HEK293 (cell line): ENCODE data around the gene ADSS1.

Experiments used
- CTCF ChIA-PET: fragments of 350-600 bp; formaldehyde crosslinking; extraction: SDS; loops from one replicate; lab custom pipeline; 2021; ENCODE audit warnings: antibody characterized with exemption; lab: Yijun Ruan, JAX
- POLR2A ChIA-PET: fragments of 300-600 bp; formaldehyde crosslinking; extraction: SDS; loops from one replicate; lab custom pipeline; 2020; ENCODE audit warnings: antibody characterized with exemption, inconsistent platforms; lab: Yijun Ruan, JAX
- H3K27ac ChIP-seq: fragments of 200-500 bp; sonication (Bioruptor generic); 2 replicates; pipeline ENCODE4 v1.5.1; 2014; ENCODE audit warnings: low read depth, low read length, control low read depth, inconsistent platforms; ENCODE audit errors: extremely low read depth
- H3K36me3 ChIP-seq, 2 experiments: fragments of 200-500 bp in 1 of 2; sonication (Bioruptor generic) in 1 of 2; 1 replicate in 1 of 2; 2 replicates in 1 of 2; pipeline ENCODE4 v1.5.1; 2014 to 2017; ENCODE audit warnings: inconsistent platforms in 2 of 2, low read length in 2 of 2; ENCODE audit not compliant: control insufficient read depth in 2 of 2, insufficient read depth in 1 of 2
- H3K4me1 ChIP-seq: fragments of 200-500 bp; sonication (Bioruptor generic); 2 replicates; pipeline ENCODE4 v1.5.1; 2014; ENCODE audit warnings: mild to moderate bottlenecking, low read length, inconsistent platforms; ENCODE audit not compliant: control insufficient read depth, insufficient read depth
- H3K4me3 ChIP-seq: 2 replicates; pipeline ENCODE4 v1.5.1; 2011; ENCODE audit warnings: low read depth, mild to moderate bottlenecking, control low read depth, low read length, moderate library complexity
- H3K9me3 ChIP-seq: fragments of 200-500 bp; sonication (Bioruptor generic); 2 replicates; pipeline ENCODE4 v1.5.1; 2014; ENCODE audit warnings: low read depth, low read length, inconsistent platforms; ENCODE audit not compliant: control insufficient read depth, insufficient read depth
- BCL11B ChIP-seq: fragments of 450-650 bp; formaldehyde crosslinking; IDR thresholded peaks from 2 replicates; pipeline ENCODE4 v1.5.1; 2016; ENCODE audit warnings: low read depth, missing biosample characterization, missing genetic modification characterization
- GLIS2 ChIP-seq: fragments of 450-650 bp; formaldehyde crosslinking; IDR thresholded peaks from 2 replicates; pipeline ENCODE4 v1.5.1; 2016; ENCODE audit warnings: missing biosample characterization, missing genetic modification characterization
- IKZF3 ChIP-seq: fragments of 450-650 bp; IDR thresholded peaks from 2 replicates; pipeline ENCODE4 v1.5.0; 2018; ENCODE audit warnings: missing biosample characterization, mild to moderate bottlenecking, missing genetic modification characterization, moderate library complexity
- KLF9 ChIP-seq: fragments of 450-650 bp; formaldehyde crosslinking; IDR thresholded peaks from 2 replicates; pipeline ENCODE4 v1.5.1; 2016; ENCODE audit warnings: missing biosample characterization, missing genetic modification characterization, low read depth
- OSR2 ChIP-seq: fragments of 450-650 bp; formaldehyde crosslinking; IDR thresholded peaks from 2 replicates; pipeline ENCODE4 v1.5.1; 2016; ENCODE audit warnings: missing biosample characterization, missing genetic modification characterization
- PATZ1 ChIP-seq: fragments of 450-650 bp; formaldehyde crosslinking; IDR thresholded peaks from 2 replicates; pipeline ENCODE4 v1.5.1; 2016; ENCODE audit warnings: missing biosample characterization, missing genetic modification characterization
- RBAK ChIP-seq: fragments of 450-650 bp; formaldehyde crosslinking; IDR thresholded peaks from 2 replicates; pipeline ENCODE4 v1.5.1; 2016; ENCODE audit warnings: missing biosample characterization, missing genetic modification characterization
- SP2 ChIP-seq: fragments of 450-650 bp; formaldehyde crosslinking; IDR thresholded peaks from 2 replicates; pipeline ENCODE4 v1.5.1; 2016; ENCODE audit warnings: missing biosample characterization, missing genetic modification characterization
- SP3 ChIP-seq: fragments of 450-650 bp; formaldehyde crosslinking; IDR thresholded peaks from 2 replicates; pipeline ENCODE4 v1.5.1; 2016; ENCODE audit warnings: missing biosample characterization, missing genetic modification characterization
- SP7 ChIP-seq: fragments of 450-650 bp; formaldehyde crosslinking; IDR thresholded peaks from 2 replicates; pipeline ENCODE4 v1.5.1; 2016; ENCODE audit warnings: missing biosample characterization, missing genetic modification characterization
- ZBTB17 ChIP-seq: fragments of 450-650 bp; formaldehyde crosslinking; IDR thresholded peaks from 2 replicates; pipeline ENCODE4 v1.5.1; 2016; ENCODE audit warnings: missing biosample characterization, missing genetic modification characterization
- ZIC2 ChIP-seq: fragments of 450-650 bp; formaldehyde crosslinking; IDR thresholded peaks from 2 replicates; pipeline ENCODE4 v1.5.1; 2016; ENCODE audit warnings: missing biosample characterization, missing genetic modification characterization
- ZNF223 ChIP-seq: fragments of 450-650 bp; formaldehyde crosslinking; IDR thresholded peaks from 2 replicates; pipeline ENCODE4 v1.5.1; 2016; ENCODE audit warnings: missing biosample characterization, missing genetic modification characterization
- ZNF335 ChIP-seq: fragments of 450-650 bp; formaldehyde crosslinking; conservative IDR thresholded peaks from 2 replicates; pipeline ENCODE4 v1.5.1; 2016; ENCODE audit warnings: missing biosample characterization, missing genetic modification characterization
- ZNF341 ChIP-seq: fragments of 450-650 bp; formaldehyde crosslinking; IDR thresholded peaks from 2 replicates; pipeline ENCODE4; 2016; ENCODE audit warnings: low read depth, missing biosample characterization, missing genetic modification characterization
- ZNF560 ChIP-seq: fragments of 450-650 bp; formaldehyde crosslinking; IDR thresholded peaks from 2 replicates; pipeline ENCODE4 v1.5.1; 2017; ENCODE audit warnings: missing biosample characterization, missing genetic modification characterization, borderline replicate concordance
- TF ChIP-seq, protein P1 (sequence below): fragments of 450-650 bp; formaldehyde crosslinking; IDR thresholded peaks from 2 replicates; pipeline ENCODE4 v1.5.1; 2016; ENCODE audit warnings: missing biosample characterization, missing genetic modification characterization, borderline replicate concordance

The ADSS1 gene

GRCh38 chr14:104680806-104681688 is 43.0 kb upstream of the ADSS1 start (continued):
- TF ChIP-seq ZBTB17 (tag by site-specific recombination) (peak; percentile 56), OSR2 (tag by site-specific recombination) (no peak), ZNF560 (tag by site-specific recombination) (no peak)

GRCh38 chr14:104681689-104682074 is 42.3 kb upstream of the ADSS1 start:
- Histone ChIP-seq H3K27ac (no peak overlapping the region), H3K4me1 (peaks cover 13% of the 10 kb centered on the region; the same call in 1 of the 2 replicates), H3K36me3 (no peaks in the 10 kb centered on the region), H3K9me3 (no peaks in the 10 kb centered on the region)
- POLR2A ChIA-PET = interaction anchor here (0.5 kb wide), 1 partner anchor 792 kb away, joined by 3 read pairs; no protein-coding TSS in a partner anchor
- TF ChIP-seq ZIC2 (tag by site-specific recombination) (peak; percentile 59), SP2 (tag by site-specific recombination) (peak; percentile 60), ZBTB17 (tag by site-specific recombination) (0 out of 2 replicates have a peak, but pooled peaks have one; percentile 21), SP3 (tag by site-specific recombination) (peak; percentile 47; the same call in 1 of the 2 replicates), ZNF335 (peak; percentile 51; the same call in 1 of the 2 replicates), KLF9 (tag by site-specific recombination) (0 out of 2 replicates have a peak, but pooled peaks have one; percentile 22), ZNF223 (tag by site-specific recombination) (no peak), PATZ1 (tag by site-specific recombination) (0 out of 2 replicates have a peak, but pooled peaks have one; percentile 23), SP7 (tag by site-specific recombination) (peak; percentile 47; the same call in 1 of the 2 replicates), RBAK (no peak), GLIS2 (tag by site-specific recombination) (peak; percentile 28; the same call in 1 of the 2 replicates)
- TF ChIP-seq, protein P1, sequence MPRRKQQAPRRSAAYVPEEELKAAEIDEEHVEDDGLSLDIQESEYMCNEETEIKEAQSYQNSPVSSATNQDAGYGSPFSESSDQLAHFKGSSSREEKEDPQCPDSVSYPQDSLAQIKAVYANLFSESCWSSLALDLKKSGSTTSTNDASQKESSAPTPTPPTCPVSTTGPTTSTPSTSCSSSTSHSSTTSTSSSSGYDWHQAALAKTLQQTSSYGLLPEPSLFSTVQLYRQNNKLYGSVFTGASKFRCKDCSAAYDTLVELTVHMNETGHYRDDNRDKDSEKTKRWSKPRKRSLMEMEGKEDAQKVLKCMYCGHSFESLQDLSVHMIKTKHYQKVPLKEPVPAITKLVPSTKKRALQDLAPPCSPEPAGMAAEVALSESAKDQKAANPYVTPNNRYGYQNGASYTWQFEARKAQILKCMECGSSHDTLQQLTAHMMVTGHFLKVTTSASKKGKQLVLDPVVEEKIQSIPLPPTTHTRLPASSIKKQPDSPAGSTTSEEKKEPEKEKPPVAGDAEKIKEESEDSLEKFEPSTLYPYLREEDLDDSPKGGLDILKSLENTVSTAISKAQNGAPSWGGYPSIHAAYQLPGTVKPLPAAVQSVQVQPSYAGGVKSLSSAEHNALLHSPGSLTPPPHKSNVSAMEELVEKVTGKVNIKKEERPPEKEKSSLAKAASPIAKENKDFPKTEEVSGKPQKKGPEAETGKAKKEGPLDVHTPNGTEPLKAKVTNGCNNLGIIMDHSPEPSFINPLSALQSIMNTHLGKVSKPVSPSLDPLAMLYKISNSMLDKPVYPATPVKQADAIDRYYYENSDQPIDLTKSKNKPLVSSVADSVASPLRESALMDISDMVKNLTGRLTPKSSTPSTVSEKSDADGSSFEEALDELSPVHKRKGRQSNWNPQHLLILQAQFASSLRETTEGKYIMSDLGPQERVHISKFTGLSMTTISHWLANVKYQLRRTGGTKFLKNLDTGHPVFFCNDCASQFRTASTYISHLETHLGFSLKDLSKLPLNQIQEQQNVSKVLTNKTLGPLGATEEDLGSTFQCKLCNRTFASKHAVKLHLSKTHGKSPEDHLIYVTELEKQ (tag by site-specific recombination) = no peak
- TF ChIP-seq, all 188 proteins: peak for 9
- CTCF ChIA-PET = no interaction called here
- H3K4me3 ChIP-seq = no peak overlapping the region

DNA sequence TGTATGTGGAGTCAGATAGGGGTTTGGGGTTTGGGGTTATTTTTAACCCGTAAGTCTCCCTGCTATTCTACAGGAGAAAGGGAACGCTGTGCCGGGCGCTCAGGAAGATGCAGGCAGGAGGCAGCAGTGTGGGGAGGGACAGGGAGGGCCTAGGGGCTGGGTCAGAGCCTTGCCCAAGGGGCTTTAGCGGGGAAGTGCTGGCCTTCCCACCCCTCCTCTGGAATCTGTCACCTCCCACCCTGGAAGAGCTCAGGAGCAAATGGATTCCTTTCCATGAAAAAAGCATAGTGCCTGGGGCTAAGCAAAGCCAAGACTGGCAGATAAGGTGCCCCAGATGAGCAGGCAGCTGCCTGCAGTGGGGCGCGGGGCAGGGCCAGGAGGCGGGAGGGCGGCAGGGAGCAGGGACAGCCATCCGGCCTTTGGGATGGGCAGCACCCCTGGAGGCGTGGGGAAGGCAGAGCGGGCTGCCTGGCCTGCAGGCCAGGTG is 41.9 kb upstream of the ADSS1 start:
- peaks cover 13% of the 10 kb centered on the region; the same call in 1 of the 2 replicates for H3K4me1 ChIP-seq
- CTCF ChIA-PET = no interaction called here
- H3K9me3 ChIP-seq = no peaks in the 10 kb centered on the region
- TF ChIP-seq BCL11B (tag by site-specific recombination) = no peak
- 0 out of 2 replicates have a peak, but pooled peaks have one; percentile 2 for TF ChIP-seq IKZF3
- TF ChIP-seq ZNF341 (tag by site-specific recombination) = peak; percentile 77
- TF ChIP-seq, all 188 proteins: peak for 2
- Histone ChIP-seq H3K4me3 (no peak overlapping the region), H3K27ac (no peak overlapping the region), H3K36me3 (no peaks in the 10 kb centered on the region)
- POLR2A ChIA-PET = interaction anchor here (0.5 kb wide), 1 partner anchor 792 kb away, joined by 3 read pairs; no protein-coding TSS in a partner anchor
